NCI-H2227 (cell line): ENCODE measurements around the gene TRABD.

Source experiments
- DNase-seq: peaks from one replicate; lab custom pipeline; 2025; ENCODE audit not compliant: unreplicated experiment; lab: John Stamatoyannopoulos, UW

Gene TRABD

DNA sequence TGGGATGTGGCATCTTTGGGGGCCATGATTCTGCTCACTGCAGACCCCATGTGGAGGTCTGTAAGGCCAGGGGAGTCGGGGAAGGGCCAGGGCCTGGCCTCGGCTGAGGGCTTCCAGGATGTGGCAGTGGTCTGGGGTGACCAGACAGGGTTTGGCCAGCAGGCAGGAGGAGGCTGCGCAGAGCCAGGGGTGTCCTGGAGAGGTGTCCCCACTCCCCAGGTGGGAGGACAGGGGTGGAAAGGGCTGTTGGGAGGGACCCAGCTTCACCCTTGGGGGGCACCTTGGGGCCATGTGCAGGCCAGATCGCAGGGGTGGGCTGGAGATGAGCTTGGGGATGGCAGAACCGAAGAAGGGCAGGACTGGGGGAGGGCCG, 11.7 kb upstream of the TRABD start:
- DNase-seq = no peak

DNA sequence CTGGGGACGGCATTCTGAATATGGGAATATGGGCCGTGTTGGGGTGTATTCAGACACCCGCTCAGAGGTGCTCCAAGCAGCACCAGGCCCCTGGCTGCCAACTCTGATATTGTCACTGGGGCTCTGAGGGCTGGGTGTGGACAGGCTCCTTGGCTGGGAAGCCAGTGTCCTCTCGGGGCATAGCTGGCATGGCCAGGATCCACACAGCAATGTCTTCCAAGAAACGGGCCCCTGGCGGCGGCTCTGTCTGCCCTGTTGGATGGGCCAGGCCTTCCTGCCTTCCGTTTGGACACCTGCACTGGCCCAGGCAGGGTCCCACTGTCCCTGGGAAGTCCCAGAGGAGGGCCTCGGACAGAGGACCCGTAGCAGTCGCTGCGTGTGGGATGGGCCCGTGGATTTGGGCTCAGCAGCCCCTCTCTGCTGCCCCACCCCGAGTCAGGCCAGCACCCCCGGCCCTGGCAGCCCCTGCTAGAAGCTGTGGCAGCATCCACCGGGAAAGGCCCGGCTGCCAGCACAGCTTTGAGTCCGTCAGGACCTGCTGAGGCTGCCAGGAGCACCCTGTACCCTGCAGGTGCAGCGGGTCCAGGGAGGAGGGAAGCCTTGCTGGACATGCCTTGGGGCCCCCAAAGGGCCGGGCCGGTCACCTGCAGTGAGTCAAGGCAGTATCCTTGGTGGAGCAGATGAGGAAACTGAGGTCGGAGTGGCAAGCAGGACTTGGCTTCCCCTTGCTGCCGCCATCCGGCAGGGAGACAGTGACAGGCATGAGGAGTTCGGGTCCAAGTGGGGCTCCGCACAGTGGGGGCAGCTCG, 11.1 kb upstream of the TRABD start:
- DNase-seq = no peak

DNA sequence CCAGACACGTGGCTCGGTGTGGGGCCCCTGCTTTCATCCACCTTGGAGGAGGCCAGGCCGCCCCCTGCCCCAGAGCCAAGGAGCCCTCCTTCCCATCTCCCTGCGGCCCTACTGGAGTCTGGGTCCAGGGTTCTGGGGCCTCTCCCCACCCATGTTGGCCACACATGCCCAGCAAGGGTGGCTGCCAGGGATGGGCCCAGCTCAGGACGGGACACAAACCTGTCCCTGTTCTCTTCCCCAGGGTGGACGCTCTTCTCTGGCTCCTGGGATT, 10.6 kb upstream of the TRABD start:
- no peak for DNase-seq

DNA sequence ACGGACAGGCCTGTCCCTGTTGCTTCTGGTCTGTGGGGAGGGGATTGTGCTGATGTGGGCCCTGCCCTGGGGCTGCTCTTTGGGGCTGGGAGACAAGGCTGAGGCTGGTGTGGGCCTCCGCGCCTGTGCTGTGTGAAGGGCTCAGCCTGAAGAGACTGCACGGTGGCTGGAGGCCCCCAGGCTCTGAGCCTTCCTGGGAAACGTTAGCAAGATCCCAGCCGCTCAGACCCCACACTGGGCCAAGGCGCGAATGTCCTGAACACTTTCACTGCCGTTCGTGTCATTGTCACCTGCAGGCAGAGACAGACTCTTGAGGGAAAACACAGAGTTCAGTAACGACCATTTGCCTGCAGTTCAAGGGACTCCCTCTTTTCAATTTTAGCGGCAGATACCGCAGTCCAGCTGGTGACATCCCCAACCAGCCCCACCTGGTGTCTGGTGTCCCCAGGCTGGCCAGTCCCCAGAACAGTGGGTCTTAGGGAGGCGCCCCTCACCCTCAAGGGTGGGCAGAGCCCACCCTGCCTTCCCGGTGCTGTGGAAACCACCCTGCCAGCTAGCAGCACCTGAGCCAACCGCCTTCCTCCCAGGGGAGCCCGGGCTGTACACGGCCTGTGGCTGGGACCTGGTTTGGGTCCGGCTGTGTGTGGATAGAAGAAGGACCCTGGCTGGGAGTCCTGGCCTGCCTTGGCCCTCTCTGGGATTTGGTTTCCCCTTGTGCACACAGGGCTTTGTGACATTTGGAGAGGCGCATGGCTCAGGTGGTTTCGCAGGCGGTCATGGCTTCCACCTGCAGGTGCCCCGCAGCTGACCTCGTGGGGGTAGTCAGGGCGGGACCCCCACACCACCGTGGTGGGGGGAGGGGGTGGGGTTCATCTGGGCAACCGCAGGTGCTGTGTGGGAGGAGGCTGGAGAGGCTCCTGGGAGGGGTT, 9.5 kb upstream of the TRABD start:
- no peak for DNase-seq

GRCh38 chr22:50176850-50177536, 8.7 kb upstream of the TRABD start:
- DNase-seq = no peak

- no peak for DNase-seq
Observed at GRCh38 chr22:50177537-50178470, 7.9 kb upstream of the TRABD start.

GRCh38 chr22:50178471-50178864, 7.2 kb upstream of the TRABD start:
- DNase-seq = no peak

- no peak for DNase-seq
Observed at GRCh38 chr22:50178871-50179869, 6.5 kb upstream of the TRABD start.

DNA sequence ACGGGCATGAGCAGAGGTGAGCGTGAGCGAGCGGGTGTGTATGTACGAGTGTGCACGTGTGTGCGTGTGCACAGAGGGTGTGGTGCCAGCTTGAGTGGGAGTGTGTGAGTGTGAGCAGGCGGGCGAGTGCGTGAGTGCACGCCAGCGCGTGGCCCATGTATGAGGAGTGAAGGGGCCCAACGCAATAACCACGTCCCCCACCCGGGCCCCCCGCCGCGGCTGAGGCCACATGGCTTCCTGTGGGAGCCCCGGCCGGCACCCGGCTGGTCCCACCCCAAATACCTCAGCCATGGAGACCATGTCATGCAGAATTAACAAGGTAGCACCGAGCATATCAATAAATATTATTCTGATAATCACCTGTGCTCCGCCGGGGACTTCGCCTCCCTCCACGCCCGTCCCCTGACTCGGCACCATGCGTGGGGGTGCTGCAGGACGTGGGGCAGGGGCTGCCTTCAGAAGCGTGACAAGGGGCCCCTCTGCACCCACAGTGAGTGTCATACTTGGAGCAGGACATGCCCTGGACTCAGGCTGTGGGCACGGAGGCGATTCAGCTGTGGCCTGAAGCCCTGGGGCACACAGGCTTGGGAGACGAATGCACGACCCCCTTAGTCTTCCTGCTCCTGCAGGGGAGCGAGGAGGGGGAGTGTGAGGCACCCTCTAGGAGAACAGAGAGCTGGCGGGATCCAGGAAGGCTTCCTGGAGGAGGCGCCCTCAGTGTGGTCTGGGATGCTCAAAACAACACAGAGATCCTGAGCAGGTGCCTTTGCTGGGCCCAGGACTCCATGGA, 5.6 kb upstream of the TRABD start:
- no peak for DNase-seq

DNA sequence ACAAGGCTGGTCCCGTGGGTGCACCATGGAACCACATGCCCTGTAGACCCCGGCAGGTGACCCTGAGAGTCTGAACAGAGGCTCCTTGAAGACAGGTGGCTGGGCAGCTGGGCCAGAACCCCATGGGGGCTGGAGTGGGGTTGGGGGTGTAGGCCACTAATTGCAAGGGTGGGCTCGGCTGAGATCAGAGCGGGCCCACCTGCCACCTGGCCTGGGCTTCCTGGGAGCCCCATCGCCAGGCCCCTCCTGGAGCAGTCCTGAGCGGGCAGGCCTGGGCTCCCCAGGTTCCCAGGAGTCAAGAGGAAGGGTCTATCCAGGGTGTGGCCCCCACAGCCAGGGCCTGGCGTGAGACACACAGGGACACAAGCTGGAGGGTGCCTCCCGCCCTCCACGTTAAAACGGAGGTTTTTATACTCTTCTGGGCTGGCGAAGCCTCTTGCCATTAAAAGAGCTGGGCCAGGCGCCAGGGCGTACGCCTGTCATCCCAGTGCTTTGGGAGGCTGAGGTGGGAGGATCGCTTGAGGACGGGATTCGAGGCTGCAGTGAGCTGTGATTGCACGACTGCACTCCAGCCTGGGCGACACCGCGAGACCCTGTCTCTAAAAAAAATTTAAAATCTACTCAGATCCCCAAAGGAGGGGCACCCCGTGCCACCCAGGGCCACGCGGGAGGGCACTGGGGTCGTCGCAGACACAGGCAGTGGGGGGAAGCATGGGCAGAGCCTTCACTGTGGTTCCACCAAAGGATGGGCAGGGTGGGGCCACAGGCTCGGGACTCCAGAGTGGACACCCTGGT, 4.8 kb upstream of the TRABD start:
- DNase-seq = no peak

GRCh38 chr22:50182176-50183081, 3.3 kb upstream of the TRABD start:
- no peak for DNase-seq

GRCh38 chr22:50183141-50183971, 2.4 kb upstream of the TRABD start:
- no peak for DNase-seq

DNA sequence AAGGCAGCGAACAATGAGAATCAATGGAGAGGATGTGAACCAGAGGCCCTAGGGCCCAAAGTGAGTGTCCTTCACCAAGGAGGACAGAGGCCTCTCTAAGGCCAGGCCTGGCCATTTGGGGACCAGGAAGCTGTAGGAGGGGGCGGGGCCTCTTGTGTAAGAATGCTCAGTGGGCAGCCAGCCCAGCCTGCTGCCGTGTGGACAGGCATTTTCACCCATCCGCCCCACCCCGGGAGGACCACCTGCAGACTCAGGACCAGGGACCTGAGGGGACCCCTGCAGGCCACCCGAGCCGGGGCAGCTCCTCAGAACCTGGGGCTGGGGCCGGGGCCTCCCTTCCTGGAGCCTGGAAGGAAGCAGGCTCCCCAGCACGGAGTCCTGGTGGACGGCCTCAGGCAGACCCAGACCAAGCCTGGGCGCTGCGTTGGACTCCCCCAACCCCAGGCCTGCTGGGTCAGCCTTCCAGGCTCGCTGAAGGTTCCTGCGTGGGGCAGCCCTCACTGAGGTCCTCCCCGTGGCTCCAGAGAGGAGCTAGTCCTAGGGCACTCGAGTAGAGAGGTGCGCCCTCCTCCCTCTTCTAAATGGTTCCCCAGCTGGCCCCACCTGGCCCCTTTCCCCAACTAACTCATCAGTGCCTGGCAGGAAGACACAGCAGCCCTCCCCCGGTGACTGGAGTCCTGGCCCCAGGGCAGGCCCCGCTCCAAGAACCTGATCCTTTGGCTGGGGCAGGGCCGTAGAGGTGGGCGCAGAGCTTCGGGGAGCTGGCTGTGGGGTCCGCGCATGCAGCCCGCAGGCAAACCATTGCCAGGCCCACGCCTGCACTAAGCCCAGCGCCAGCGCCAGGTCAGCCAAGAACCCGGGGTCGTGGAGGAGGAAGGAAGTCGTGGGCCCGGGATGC, 1.5 kb upstream of the TRABD start:
- DNase-seq = no peak

DNA sequence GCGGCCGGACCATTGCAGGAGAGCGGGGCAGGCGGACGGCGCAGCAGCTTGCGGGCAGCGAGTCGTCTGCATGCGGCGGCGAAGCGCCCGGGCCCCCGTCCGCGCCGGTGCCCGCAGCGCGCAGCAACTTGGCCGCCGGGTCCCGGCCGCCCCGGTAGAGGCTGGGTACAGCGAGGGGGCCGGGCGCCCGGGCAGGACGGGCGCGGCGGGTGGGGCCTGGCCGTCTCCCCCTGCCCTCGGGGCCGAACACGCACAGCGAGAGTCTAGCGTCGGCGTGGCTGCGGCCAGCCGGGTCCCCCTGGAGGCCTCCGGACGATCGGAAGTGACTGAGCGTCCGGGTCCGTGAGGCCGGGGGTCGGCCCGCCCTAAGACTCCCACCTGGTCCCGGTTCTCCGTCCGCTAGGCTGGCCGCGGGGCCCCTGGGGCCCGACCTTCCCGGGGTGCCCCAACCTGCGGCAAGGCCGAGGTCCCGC, 775 bp upstream of the TRABD start:
- DNase-seq = no peak

DNA sequence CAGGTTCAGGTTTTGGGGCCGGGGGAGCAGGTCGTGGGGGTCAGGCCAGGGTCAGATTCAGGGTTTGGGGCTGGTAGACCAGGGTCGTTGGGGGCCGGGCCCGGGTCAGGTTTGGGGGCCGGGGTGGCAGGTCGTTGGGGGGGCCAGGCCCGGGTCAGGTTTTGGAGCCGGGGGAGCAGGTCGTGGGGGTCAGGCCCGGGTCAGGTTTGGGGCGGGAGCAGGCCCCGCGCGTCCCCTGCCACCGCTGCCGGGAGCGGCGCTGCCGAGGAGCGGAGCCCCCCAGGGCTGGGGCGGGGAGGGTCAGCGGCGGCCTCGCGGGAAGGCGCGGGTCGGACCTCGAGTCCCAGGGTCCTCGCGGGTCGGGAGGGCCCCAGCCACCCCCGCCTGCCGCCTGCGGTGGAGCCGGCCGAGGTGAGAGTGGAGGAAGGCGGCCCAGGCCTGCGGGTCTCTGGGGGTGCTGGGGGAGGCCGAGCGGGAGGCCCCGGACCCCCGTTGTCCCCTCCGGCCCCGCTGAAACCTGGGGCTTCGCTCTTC, 535 bp downstream of the TRABD start:
- DNase-seq = no peak
